ENCODE data around the gene LSAMP. TPM values are rescaled to one million over a fixed set of nuclear protein-coding genes. Genes with fewer than 3 reads are reported as not detected.

LSAMP gene
- total RNA-seq, 1 experiment from 2014 or later, result 5.7 TPM

DNA sequence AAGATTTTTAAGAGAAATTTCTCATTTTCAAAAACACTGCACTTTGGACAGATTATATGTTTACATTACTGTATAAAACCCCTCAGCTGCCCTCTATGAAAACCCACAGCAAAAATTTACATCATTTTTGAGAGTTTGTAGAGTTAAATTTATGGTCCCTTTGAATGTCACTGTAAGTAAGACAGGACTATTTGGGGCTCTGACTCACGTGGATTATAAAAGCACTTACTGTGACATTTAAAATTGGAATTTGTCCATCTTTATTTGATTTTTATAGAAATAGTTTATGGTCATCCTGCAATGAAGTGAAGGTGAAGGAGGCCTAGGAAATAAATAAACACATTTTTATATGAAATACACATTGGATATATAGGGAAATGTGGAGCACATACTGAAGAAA is 672.3 kb downstream of the LSAMP start:
- ATAC-seq, result no peak
- Mint-ChIP-seq H3K36me3 (no peaks in the 10 kb centered on the region), H3K27me3 (ENCODE audit: low read depth) (no peaks in the 10 kb centered on the region), H3K4me1 (no peaks in the 10 kb centered on the region), H3K4me3 (no peak overlapping the region), H3K9me3 (no peaks in the 10 kb centered on the region), H3K27ac (no peak overlapping the region)
- no peak for TF ChIP-seq TEAD1 (CRISPR knock-in tag; IDR thresholded peaks at IDR 0.05)
- TF ChIP-seq, protein P1, sequence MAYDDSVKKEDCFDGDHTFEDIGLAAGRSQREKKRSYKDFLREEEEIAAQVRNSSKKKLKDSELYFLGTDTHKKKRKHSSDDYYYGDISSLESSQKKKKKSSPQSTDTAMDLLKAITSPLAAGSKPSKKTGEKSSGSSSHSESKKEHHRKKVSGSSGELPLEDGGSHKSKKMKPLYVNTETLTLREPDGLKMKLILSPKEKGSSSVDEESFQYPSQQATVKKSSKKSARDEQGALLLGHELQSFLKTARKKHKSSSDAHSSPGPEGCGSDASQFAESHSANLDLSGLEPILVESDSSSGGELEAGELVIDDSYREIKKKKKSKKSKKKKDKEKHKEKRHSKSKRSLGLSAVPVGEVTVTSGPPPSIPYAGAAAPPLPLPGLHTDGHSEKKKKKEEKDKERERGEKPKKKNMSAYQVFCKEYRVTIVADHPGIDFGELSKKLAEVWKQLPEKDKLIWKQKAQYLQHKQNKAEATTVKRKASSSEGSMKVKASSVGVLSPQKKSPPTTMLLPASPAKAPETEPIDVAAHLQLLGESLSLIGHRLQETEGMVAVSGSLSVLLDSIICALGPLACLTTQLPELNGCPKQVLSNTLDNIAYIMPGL (CRISPR knock-in tag; IDR thresholded peaks at IDR 0.05), result no peak
- TF ChIP-seq, protein P2, sequence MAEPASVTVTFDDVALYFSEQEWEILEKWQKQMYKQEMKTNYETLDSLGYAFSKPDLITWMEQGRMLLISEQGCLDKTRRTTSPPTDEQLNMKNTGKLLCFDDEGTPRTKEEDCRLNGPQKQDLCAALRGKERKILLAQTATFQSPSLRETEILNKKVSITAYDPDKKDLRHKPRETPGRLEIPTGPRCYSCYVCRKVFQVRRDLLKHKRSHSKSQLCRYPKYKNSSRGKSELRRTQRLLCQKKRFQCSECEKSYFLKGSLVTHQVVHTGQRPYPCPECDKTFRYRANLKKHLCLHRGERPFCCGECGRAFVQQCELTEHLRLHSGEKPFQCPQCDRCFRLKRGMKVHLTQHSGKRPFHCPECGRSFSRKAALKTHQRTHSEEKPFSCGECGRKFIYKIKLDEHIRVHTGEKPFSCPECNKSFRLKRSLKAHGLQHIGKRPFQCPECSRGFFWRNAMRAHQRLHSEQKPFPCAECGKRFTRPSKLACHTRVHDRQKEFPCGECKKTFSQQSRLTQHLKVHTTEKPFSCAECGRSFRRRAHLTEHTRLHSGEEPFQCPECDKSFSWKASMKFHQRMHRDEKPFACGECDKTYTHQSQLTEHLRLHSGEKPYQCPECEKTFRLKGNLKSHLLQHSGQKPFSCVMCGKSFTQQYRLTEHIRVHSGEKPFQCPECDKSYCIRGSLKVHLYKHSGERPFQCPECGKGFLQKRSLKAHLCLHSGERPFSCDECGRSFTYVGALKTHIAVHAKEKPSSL (CRISPR knock-in tag; conservative IDR thresholded peaks at IDR 0.05), result no peak
- TF ChIP-seq, protein P3, sequence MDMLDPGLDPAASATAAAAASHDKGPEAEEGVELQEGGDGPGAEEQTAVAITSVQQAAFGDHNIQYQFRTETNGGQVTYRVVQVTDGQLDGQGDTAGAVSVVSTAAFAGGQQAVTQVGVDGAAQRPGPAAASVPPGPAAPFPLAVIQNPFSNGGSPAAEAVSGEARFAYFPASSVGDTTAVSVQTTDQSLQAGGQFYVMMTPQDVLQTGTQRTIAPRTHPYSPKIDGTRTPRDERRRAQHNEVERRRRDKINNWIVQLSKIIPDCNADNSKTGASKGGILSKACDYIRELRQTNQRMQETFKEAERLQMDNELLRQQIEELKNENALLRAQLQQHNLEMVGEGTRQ (CRISPR knock-in tag; IDR thresholded peaks at IDR 0.05), result no peak
- CTCF ChIA-PET, result interaction anchor here (1.3 kb wide), 1 partner anchor 12 kb away, joined by 3 read pairs; no protein-coding TSS in a partner anchor
- DNase-seq (ENCODE audit: low spot score), result no peak
- POLR2A ChIA-PET, result no interaction called here

DNA sequence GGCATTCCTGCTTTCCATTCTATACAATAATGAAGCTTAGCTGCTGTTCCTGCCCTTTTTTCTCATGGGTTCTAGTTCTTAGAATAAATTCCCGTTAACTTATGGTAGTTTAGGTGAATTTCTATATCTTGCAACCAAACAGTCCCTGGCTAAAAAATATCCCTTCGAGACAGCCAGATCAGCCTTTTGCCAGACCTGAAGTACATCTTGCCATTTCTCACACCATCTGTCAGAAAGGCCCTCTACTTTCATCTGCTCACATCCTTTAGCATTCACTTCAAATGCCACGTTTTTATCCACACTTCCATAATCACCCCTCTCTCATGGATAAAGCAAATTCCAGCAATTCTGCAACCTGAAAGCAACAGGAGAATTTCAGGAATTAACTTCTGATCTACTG is 676.6 kb downstream of the LSAMP start:
- DNase-seq (ENCODE audit: low spot score), result no peak
- no peaks in the 10 kb centered on the region for H3K9me3 Mint-ChIP-seq
- ATAC-seq, result no peak
- ChIA-PET CTCF (interaction anchor here (4.1 kb wide), 1 partner anchor 15 kb away, joined by 30 read pairs; no protein-coding TSS in a partner anchor), POLR2A (no interaction called here)
- no peak overlapping the region for H3K4me3 Mint-ChIP-seq
- H3K4me1 Mint-ChIP-seq, result peaks cover 12% of the 10 kb centered on the region
- H3K36me3 Mint-ChIP-seq, result no peaks in the 10 kb centered on the region
- no peaks in the 10 kb centered on the region for H3K27me3 Mint-ChIP-seq (ENCODE audit: low read depth)
- no peak overlapping the region for H3K27ac Mint-ChIP-seq
- TF ChIP-seq PRRX2 (CRISPR knock-in tag; IDR thresholded peaks at IDR 0.05), result no peak
- no peak for TF ChIP-seq NR2C2 (CRISPR knock-in tag; IDR thresholded peaks at IDR 0.05)
- TF ChIP-seq CREM (CRISPR knock-in tag; IDR thresholded peaks at IDR 0.05), result no peak
- no peak for TF ChIP-seq ZNF121 (CRISPR knock-in tag; IDR thresholded peaks at IDR 0.05)
- TF ChIP-seq ELF4 (CRISPR knock-in tag; IDR thresholded peaks at IDR 0.05; ENCODE audit: low read depth), result no peak
- TF ChIP-seq ZNF263 (CRISPR knock-in tag; IDR thresholded peaks at IDR 0.05; ENCODE audit: low read depth), result no peak
- TF ChIP-seq TCF7 (CRISPR knock-in tag; IDR thresholded peaks at IDR 0.05; ENCODE audit: low read depth), result no peak
- no peak for TF ChIP-seq ZNF138 (CRISPR knock-in tag; conservative IDR thresholded peaks at IDR 0.05)
- no peak for TF ChIP-seq ZNF317 (CRISPR knock-in tag; IDR thresholded peaks at IDR 0.05; ENCODE audit: borderline replicate concordance, low read depth)
- TF ChIP-seq, protein P4, sequence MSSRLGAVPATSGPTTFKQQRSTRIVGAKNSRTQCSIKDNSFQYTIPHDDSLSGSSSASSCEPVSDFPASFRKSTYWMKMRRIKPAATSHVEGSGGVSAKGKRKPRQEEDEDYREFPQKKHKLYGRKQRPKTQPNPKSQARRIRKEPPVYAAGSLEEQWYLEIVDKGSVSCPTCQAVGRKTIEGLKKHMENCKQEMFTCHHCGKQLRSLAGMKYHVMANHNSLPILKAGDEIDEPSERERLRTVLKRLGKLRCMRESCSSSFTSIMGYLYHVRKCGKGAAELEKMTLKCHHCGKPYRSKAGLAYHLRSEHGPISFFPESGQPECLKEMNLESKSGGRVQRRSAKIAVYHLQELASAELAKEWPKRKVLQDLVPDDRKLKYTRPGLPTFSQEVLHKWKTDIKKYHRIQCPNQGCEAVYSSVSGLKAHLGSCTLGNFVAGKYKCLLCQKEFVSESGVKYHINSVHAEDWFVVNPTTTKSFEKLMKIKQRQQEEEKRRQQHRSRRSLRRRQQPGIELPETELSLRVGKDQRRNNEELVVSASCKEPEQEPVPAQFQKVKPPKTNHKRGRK (CRISPR knock-in tag; IDR thresholded peaks at IDR 0.05; ENCODE audit: borderline replicate concordance), result no peak
- TF ChIP-seq NFYB (CRISPR knock-in tag; conservative IDR thresholded peaks at IDR 0.05; ENCODE audit: low read depth), result no peak
- no peak for TF ChIP-seq MXD4 (CRISPR knock-in tag; IDR thresholded peaks at IDR 0.05; ENCODE audit: borderline replicate concordance)
- TF ChIP-seq, protein P3 (CRISPR knock-in tag; IDR thresholded peaks at IDR 0.05), result no peak
- TF ChIP-seq, protein P5, sequence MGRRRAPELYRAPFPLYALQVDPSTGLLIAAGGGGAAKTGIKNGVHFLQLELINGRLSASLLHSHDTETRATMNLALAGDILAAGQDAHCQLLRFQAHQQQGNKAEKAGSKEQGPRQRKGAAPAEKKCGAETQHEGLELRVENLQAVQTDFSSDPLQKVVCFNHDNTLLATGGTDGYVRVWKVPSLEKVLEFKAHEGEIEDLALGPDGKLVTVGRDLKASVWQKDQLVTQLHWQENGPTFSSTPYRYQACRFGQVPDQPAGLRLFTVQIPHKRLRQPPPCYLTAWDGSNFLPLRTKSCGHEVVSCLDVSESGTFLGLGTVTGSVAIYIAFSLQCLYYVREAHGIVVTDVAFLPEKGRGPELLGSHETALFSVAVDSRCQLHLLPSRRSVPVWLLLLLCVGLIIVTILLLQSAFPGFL (CRISPR knock-in tag; IDR thresholded peaks at IDR 0.05; ENCODE audit: borderline replicate concordance), result no peak
- TF ChIP-seq, protein P6, sequence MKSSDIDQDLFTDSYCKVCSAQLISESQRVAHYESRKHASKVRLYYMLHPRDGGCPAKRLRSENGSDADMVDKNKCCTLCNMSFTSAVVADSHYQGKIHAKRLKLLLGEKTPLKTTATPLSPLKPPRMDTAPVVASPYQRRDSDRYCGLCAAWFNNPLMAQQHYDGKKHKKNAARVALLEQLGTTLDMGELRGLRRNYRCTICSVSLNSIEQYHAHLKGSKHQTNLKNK (CRISPR knock-in tag; IDR thresholded peaks at IDR 0.05), result no peak
- TF ChIP-seq NFATC4 (CRISPR knock-in tag; IDR thresholded peaks at IDR 0.05), result no peak
- TF ChIP-seq, protein P7, sequence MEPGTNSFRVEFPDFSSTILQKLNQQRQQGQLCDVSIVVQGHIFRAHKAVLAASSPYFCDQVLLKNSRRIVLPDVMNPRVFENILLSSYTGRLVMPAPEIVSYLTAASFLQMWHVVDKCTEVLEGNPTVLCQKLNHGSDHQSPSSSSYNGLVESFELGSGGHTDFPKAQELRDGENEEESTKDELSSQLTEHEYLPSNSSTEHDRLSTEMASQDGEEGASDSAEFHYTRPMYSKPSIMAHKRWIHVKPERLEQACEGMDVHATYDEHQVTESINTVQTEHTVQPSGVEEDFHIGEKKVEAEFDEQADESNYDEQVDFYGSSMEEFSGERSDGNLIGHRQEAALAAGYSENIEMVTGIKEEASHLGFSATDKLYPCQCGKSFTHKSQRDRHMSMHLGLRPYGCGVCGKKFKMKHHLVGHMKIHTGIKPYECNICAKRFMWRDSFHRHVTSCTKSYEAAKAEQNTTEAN (CRISPR knock-in tag; IDR thresholded peaks at IDR 0.05), result no peak
- TF ChIP-seq ZNF423 (CRISPR knock-in tag; IDR thresholded peaks at IDR 0.05), result no peak
- no peak for TF ChIP-seq TEAD4 (CRISPR knock-in tag; IDR thresholded peaks at IDR 0.05)
